ENCODE results near the gene MAD1L1. TPM values are rescaled to one million over a fixed set of nuclear protein-coding genes. Genes with fewer than 3 reads are reported as not detected.

The MAD1L1 gene
- polyA plus RNA-seq, 2 donors, result 18.0 to 24.9 TPM

- Histone ChIP-seq H3K4me3 (ENCODE audit: low read depth in 1 of 2, low read length in 2 of 2) (no peak overlapping the region), H3K4me1 (ENCODE audit: control insufficient read depth in 2 of 2, insufficient read depth in 2 of 2, low read length in 1 of 2) (no peaks in the 10 kb centered on the region), H3K9me3 (ENCODE audit: control insufficient read depth in 2 of 2, insufficient read depth in 1 of 2, low read depth in 1 of 2, low read length in 1 of 2) (peaks cover 0 to 5% of the 10 kb centered on the region in 2 donors), H3K27ac (ENCODE audit: low read depth in 2 of 2, low read length in 1 of 2) (no peak overlapping the region), H3K36me3 (ENCODE audit: control insufficient read depth in 2 of 2, insufficient read depth in 2 of 2, low read length in 1 of 2) (peaks cover 0 to 12% of the 10 kb centered on the region in 2 donors), H3K27me3 (ENCODE audit: control insufficient read depth in 1 of 2, insufficient read depth in 2 of 2, low read length in 2 of 2) (no peaks in the 10 kb centered on the region)
- 93% methylated on average over 39 of the region's 39 CpGs for WGBS, 2 donors
Measured at GRCh38 chr7:2003931-2004812, 228.6 kb downstream of the MAD1L1 start.

GRCh38 chr7:2003451-2003930 is 229.3 kb downstream of the MAD1L1 start:
- H3K4me1 ChIP-seq (ENCODE audit: control insufficient read depth in 2 of 2, insufficient read depth in 2 of 2, low read length in 1 of 2), result no peaks in the 10 kb centered on the region
- no peak overlapping the region for H3K27ac ChIP-seq (ENCODE audit: low read depth in 2 of 2, low read length in 1 of 2)
- no peak overlapping the region for H3K4me3 ChIP-seq (ENCODE audit: low read depth in 1 of 2, low read length in 2 of 2)
- no peaks in the 10 kb centered on the region for H3K27me3 ChIP-seq (ENCODE audit: control insufficient read depth in 1 of 2, insufficient read depth in 2 of 2, low read length in 2 of 2)
- H3K36me3 ChIP-seq (ENCODE audit: control insufficient read depth in 2 of 2, insufficient read depth in 2 of 2, low read length in 1 of 2), result peaks cover 0 to 12% of the 10 kb centered on the region in 2 donors
- 93 to 95% methylated on average over 10 of the region's 10 CpGs for WGBS, 2 donors
- H3K9me3 ChIP-seq (ENCODE audit: control insufficient read depth in 2 of 2, insufficient read depth in 1 of 2, low read depth in 1 of 2, low read length in 1 of 2), result peaks cover 0 to 5% of the 10 kb centered on the region in 2 donors

- Histone ChIP-seq H3K9me3 (ENCODE audit: control insufficient read depth in 2 of 2, insufficient read depth in 1 of 2, low read depth in 1 of 2, low read length in 1 of 2) (peaks cover 0 to 5% of the 10 kb centered on the region in 2 donors), H3K4me1 (ENCODE audit: control insufficient read depth in 2 of 2, insufficient read depth in 2 of 2, low read length in 1 of 2) (no peaks in the 10 kb centered on the region), H3K27ac (ENCODE audit: low read depth in 2 of 2, low read length in 1 of 2) (no peak overlapping the region), H3K36me3 (ENCODE audit: control insufficient read depth in 2 of 2, insufficient read depth in 2 of 2, low read length in 1 of 2) (peaks cover 0 to 7% of the 10 kb centered on the region in 2 donors), H3K4me3 (ENCODE audit: low read depth in 1 of 2, low read length in 2 of 2) (no peak overlapping the region), H3K27me3 (ENCODE audit: control insufficient read depth in 1 of 2, insufficient read depth in 2 of 2, low read length in 2 of 2) (no peaks in the 10 kb centered on the region)
- 84 to 85% methylated on average over 17 to 21 of the region's 21 CpGs for WGBS, 2 donors
Measured at GRCh38 chr7:2002561-2003450, 229.9 kb downstream of the MAD1L1 start.

- Histone ChIP-seq H3K4me3 (ENCODE audit: low read depth in 1 of 2, low read length in 2 of 2) (no peak overlapping the region), H3K27ac (ENCODE audit: low read depth in 2 of 2, low read length in 1 of 2) (no peak overlapping the region), H3K36me3 (ENCODE audit: control insufficient read depth in 2 of 2, insufficient read depth in 2 of 2, low read length in 1 of 2) (peaks cover 0 to 7% of the 10 kb centered on the region in 2 donors), H3K27me3 (ENCODE audit: control insufficient read depth in 1 of 2, insufficient read depth in 2 of 2, low read length in 2 of 2) (no peaks in the 10 kb centered on the region), H3K4me1 (ENCODE audit: control insufficient read depth in 2 of 2, insufficient read depth in 2 of 2, low read length in 1 of 2) (no peaks in the 10 kb centered on the region), H3K9me3 (ENCODE audit: control insufficient read depth in 2 of 2, insufficient read depth in 1 of 2, low read depth in 1 of 2, low read length in 1 of 2) (peaks cover 0 to 5% of the 10 kb centered on the region in 2 donors)
- 74 to 85% methylated on average over 33 of the region's 33 CpGs for WGBS, 2 donors
Measured at GRCh38 chr7:2001601-2002442, 230.9 kb downstream of the MAD1L1 start.

- H3K36me3 ChIP-seq (ENCODE audit: control insufficient read depth in 2 of 2, insufficient read depth in 2 of 2, low read length in 1 of 2), result peaks cover 0 to 7% of the 10 kb centered on the region in 2 donors
- H3K27me3 ChIP-seq (ENCODE audit: control insufficient read depth in 1 of 2, insufficient read depth in 2 of 2, low read length in 2 of 2), result no peaks in the 10 kb centered on the region
- H3K4me1 ChIP-seq (ENCODE audit: control insufficient read depth in 2 of 2, insufficient read depth in 2 of 2, low read length in 1 of 2), result no peaks in the 10 kb centered on the region
- no peak overlapping the region for H3K4me3 ChIP-seq (ENCODE audit: low read depth in 1 of 2, low read length in 2 of 2)
- peaks cover 0 to 5% of the 10 kb centered on the region in 2 donors for H3K9me3 ChIP-seq (ENCODE audit: control insufficient read depth in 2 of 2, insufficient read depth in 1 of 2, low read depth in 1 of 2, low read length in 1 of 2)
- 87 to 88% methylated on average over 25 of the region's 25 CpGs for WGBS, 2 donors
- H3K27ac ChIP-seq (ENCODE audit: low read depth in 2 of 2, low read length in 1 of 2), result no peak overlapping the region
Measured at GRCh38 chr7:2000746-2001321, 231.9 kb downstream of the MAD1L1 start.

- no peak overlapping the region for H3K4me3 ChIP-seq (ENCODE audit: low read depth in 1 of 2, low read length in 2 of 2)
- no peak overlapping the region for H3K27ac ChIP-seq (ENCODE audit: low read depth in 2 of 2, low read length in 1 of 2)
- no peaks in the 10 kb centered on the region for H3K4me1 ChIP-seq (ENCODE audit: control insufficient read depth in 2 of 2, insufficient read depth in 2 of 2, low read length in 1 of 2)
- H3K36me3 ChIP-seq (ENCODE audit: control insufficient read depth in 2 of 2, insufficient read depth in 2 of 2, low read length in 1 of 2), result peaks cover 0 to 7% of the 10 kb centered on the region in 2 donors
- 96 to 97% methylated on average over 26 to 27 of the region's 27 CpGs for WGBS, 2 donors
- H3K9me3 ChIP-seq (ENCODE audit: control insufficient read depth in 2 of 2, insufficient read depth in 1 of 2, low read depth in 1 of 2, low read length in 1 of 2), result peaks cover 0 to 5% of the 10 kb centered on the region in 2 donors
- H3K27me3 ChIP-seq (ENCODE audit: control insufficient read depth in 1 of 2, insufficient read depth in 2 of 2, low read length in 2 of 2), result no peaks in the 10 kb centered on the region
Measured at GRCh38 chr7:2000153-2000687, 232.5 kb downstream of the MAD1L1 start.

GRCh38 chr7:1999278-1999984 is 233.3 kb downstream of the MAD1L1 start:
- Histone ChIP-seq H3K36me3 (ENCODE audit: control insufficient read depth in 2 of 2, insufficient read depth in 2 of 2, low read length in 1 of 2) (peaks cover 0 to 6% of the 10 kb centered on the region in 2 donors), H3K27ac (ENCODE audit: low read depth in 2 of 2, low read length in 1 of 2) (no peak overlapping the region), H3K27me3 (ENCODE audit: control insufficient read depth in 1 of 2, insufficient read depth in 2 of 2, low read length in 2 of 2) (no peaks in the 10 kb centered on the region), H3K4me1 (ENCODE audit: control insufficient read depth in 2 of 2, insufficient read depth in 2 of 2, low read length in 1 of 2) (no peaks in the 10 kb centered on the region), H3K4me3 (ENCODE audit: low read depth in 1 of 2, low read length in 2 of 2) (no peak overlapping the region), H3K9me3 (ENCODE audit: control insufficient read depth in 2 of 2, insufficient read depth in 1 of 2, low read depth in 1 of 2, low read length in 1 of 2) (peaks cover 0 to 5% of the 10 kb centered on the region in 2 donors)
- WGBS, 2 donors, result 94 to 95% methylated on average over 21 of the region's 21 CpGs

GRCh38 chr7:1998146-1998545 is 234.6 kb downstream of the MAD1L1 start:
- Histone ChIP-seq H3K27ac (ENCODE audit: low read depth in 2 of 2, low read length in 1 of 2) (no peak overlapping the region), H3K4me3 (ENCODE audit: low read depth in 1 of 2, low read length in 2 of 2) (no peak overlapping the region)
- 89 to 93% methylated on average over 10 of the region's 10 CpGs for WGBS, 2 donors

More at GRCh38 chr7:1998146-1998545, 234.6 kb downstream of the MAD1L1 start:
- Histone ChIP-seq H3K36me3 (ENCODE audit: control insufficient read depth in 2 of 2, insufficient read depth in 2 of 2, low read length in 1 of 2) (no peaks in the 10 kb centered on the region), H3K4me1 (ENCODE audit: control insufficient read depth in 2 of 2, insufficient read depth in 2 of 2, low read length in 1 of 2) (no peaks in the 10 kb centered on the region), H3K9me3 (ENCODE audit: control insufficient read depth in 2 of 2, insufficient read depth in 1 of 2, low read depth in 1 of 2, low read length in 1 of 2) (peaks cover 0 to 3% of the 10 kb centered on the region in 2 donors), H3K27me3 (ENCODE audit: control insufficient read depth in 1 of 2, insufficient read depth in 2 of 2, low read length in 2 of 2) (no peaks in the 10 kb centered on the region)

Data from esophagus (tissue), 2 donors.